ENCODE results near the gene CCDC187.

The CCDC187 gene

GRCh38 chr9:136218271-136218670 lies 85.6 kb downstream of the CCDC187 start:
- Histone ChIP-seq H3K27ac (peak overlapping the region; percentile 81), H3K36me3 (peaks cover 72% of the 10 kb centered on the region)
- no peak for TF ChIP-seq Cebpa-rat (IDR thresholded peaks at IDR 0.05)

GRCh38 chr9:136216541-136217244 lies 87.2 kb downstream of the CCDC187 start:
- Histone ChIP-seq H4K20me1 (peaks cover 100% of the 10 kb centered on the region), H3K9ac (no peak overlapping the region), H3K9me3 (peaks cover 10% of the 10 kb centered on the region), H3K27ac (no peak overlapping the region), H3K4me1 (peaks cover 89% of the 10 kb centered on the region), H3K36me3 (peaks cover 83% of the 10 kb centered on the region), H3K4me2 (peak overlapping the region; percentile 94), H3K4me3 (no peak overlapping the region), H3K27me3 (no peaks in the 10 kb centered on the region)
- no peak for TF ChIP-seq Cebpa-rat (IDR thresholded peaks at IDR 0.05)

More at GRCh38 chr9:136218271-136218670, 85.6 kb downstream of the CCDC187 start:
- H3K4me1 ChIP-seq, result peaks cover 90% of the 10 kb centered on the region
- peaks cover 10% of the 10 kb centered on the region for H3K9me3 ChIP-seq
- peaks cover 94% of the 10 kb centered on the region for H4K20me1 ChIP-seq
- H3K4me2 ChIP-seq, result peak overlapping the region; percentile 94
- H3K4me3 ChIP-seq, result peak overlapping the region; percentile 1; the same call in 1 of the 2 replicates
- no peaks in the 10 kb centered on the region for H3K27me3 ChIP-seq
- H3K9ac ChIP-seq, result peak overlapping the region; percentile 61

GRCh38 chr9:136213733-136214132 lies 90.2 kb downstream of the CCDC187 start:
- Histone ChIP-seq H4K20me1 (peaks cover 100% of the 10 kb centered on the region), H3K9ac (no peak overlapping the region), H3K27ac (no peak overlapping the region), H3K27me3 (no peaks in the 10 kb centered on the region), H3K4me1 (peaks cover 66% of the 10 kb centered on the region), H3K4me3 (no peak overlapping the region), H3K9me3 (peaks cover 10% of the 10 kb centered on the region), H3K36me3 (peaks cover 99% of the 10 kb centered on the region), H3K4me2 (no peak overlapping the region)
- TF ChIP-seq Cebpa-rat (IDR thresholded peaks at IDR 0.05), result no peak

- no peak for TF ChIP-seq Cebpa-rat (IDR thresholded peaks at IDR 0.05)
- Histone ChIP-seq H3K36me3 (peaks cover 97% of the 10 kb centered on the region), H3K4me2 (peak overlapping the region; percentile 28), H3K27me3 (no peaks in the 10 kb centered on the region), H3K9ac (no peak overlapping the region), H3K4me3 (no peak overlapping the region), H4K20me1 (peaks cover 98% of the 10 kb centered on the region), H3K4me1 (peaks cover 63% of the 10 kb centered on the region), H3K27ac (no peak overlapping the region), H3K9me3 (peaks cover 10% of the 10 kb centered on the region)
Measured at GRCh38 chr9:136212345-136212950, 91.4 kb downstream of the CCDC187 start.

- Histone ChIP-seq H3K36me3 (peaks cover 95% of the 10 kb centered on the region), H3K4me3 (no peak overlapping the region)
- no peak for TF ChIP-seq Cebpa-rat (IDR thresholded peaks at IDR 0.05)
Measured at GRCh38 chr9:136211441-136212344, 92.2 kb downstream of the CCDC187 start.

GRCh38 chr9:136211006-136211405 lies 92.9 kb downstream of the CCDC187 start:
- peaks cover 2% of the 10 kb centered on the region for H3K27me3 ChIP-seq
- peaks cover 98% of the 10 kb centered on the region for H4K20me1 ChIP-seq
- H3K9ac ChIP-seq, result no peak overlapping the region
- peaks cover 51% of the 10 kb centered on the region for H3K4me1 ChIP-seq
- H3K27ac ChIP-seq, result no peak overlapping the region
- peaks cover 93% of the 10 kb centered on the region for H3K36me3 ChIP-seq
- H3K4me3 ChIP-seq, result no peak overlapping the region
- H3K4me2 ChIP-seq, result no peak overlapping the region
- peaks cover 10% of the 10 kb centered on the region for H3K9me3 ChIP-seq
- TF ChIP-seq Cebpa-rat (IDR thresholded peaks at IDR 0.05), result no peak

More at GRCh38 chr9:136211441-136212344, 92.2 kb downstream of the CCDC187 start:
- Histone ChIP-seq H3K4me2 (peak overlapping the region; percentile 28), H3K27me3 (no peaks in the 10 kb centered on the region), H4K20me1 (peaks cover 98% of the 10 kb centered on the region), H3K4me1 (peaks cover 58% of the 10 kb centered on the region), H3K9ac (no peak overlapping the region), H3K27ac (no peak overlapping the region), H3K9me3 (peaks cover 10% of the 10 kb centered on the region)

- peaks cover 98% of the 10 kb centered on the region for H4K20me1 ChIP-seq
- no peak overlapping the region for H3K27ac ChIP-seq
- peaks cover 9% of the 10 kb centered on the region for H3K27me3 ChIP-seq
- peaks cover 44% of the 10 kb centered on the region for H3K4me1 ChIP-seq
- H3K9ac ChIP-seq, result no peak overlapping the region
- no peak for TF ChIP-seq Cebpa-rat (IDR thresholded peaks at IDR 0.05)
- H3K9me3 ChIP-seq, result peaks cover 10% of the 10 kb centered on the region
- H3K36me3 ChIP-seq, result peaks cover 93% of the 10 kb centered on the region
- H3K4me3 ChIP-seq, result no peak overlapping the region
- no peak overlapping the region for H3K4me2 ChIP-seq
Measured at GRCh38 chr9:136210276-136210675, 93.6 kb downstream of the CCDC187 start.

- Histone ChIP-seq H3K9me3 (peaks cover 10% of the 10 kb centered on the region), H3K27ac (no peak overlapping the region), H3K27me3 (peaks cover 14% of the 10 kb centered on the region), H3K9ac (no peak overlapping the region), H3K4me3 (no peak overlapping the region), H3K36me3 (peaks cover 89% of the 10 kb centered on the region), H4K20me1 (peaks cover 98% of the 10 kb centered on the region), H3K4me1 (peaks cover 39% of the 10 kb centered on the region), H3K4me2 (no peak overlapping the region)
- no peak for TF ChIP-seq Cebpa-rat (IDR thresholded peaks at IDR 0.05)
Measured at GRCh38 chr9:136209786-136210185, 94.1 kb downstream of the CCDC187 start.

- H3K4me2 ChIP-seq, result no peak overlapping the region
- peaks cover 98% of the 10 kb centered on the region for H4K20me1 ChIP-seq
- no peak overlapping the region for H3K9ac ChIP-seq
- H3K4me3 ChIP-seq, result no peak overlapping the region
- H3K4me1 ChIP-seq, result peaks cover 34% of the 10 kb centered on the region
- TF ChIP-seq Cebpa-rat (IDR thresholded peaks at IDR 0.05), result no peak
- no peak overlapping the region for H3K27ac ChIP-seq
- peaks cover 83% of the 10 kb centered on the region for H3K36me3 ChIP-seq
- H3K9me3 ChIP-seq, result peaks cover 7% of the 10 kb centered on the region
- peaks cover 19% of the 10 kb centered on the region for H3K27me3 ChIP-seq
Measured at GRCh38 chr9:136209232-136209631, 94.7 kb downstream of the CCDC187 start.
